ENCODE results near the gene FLNB.

FLNB gene

DNA sequence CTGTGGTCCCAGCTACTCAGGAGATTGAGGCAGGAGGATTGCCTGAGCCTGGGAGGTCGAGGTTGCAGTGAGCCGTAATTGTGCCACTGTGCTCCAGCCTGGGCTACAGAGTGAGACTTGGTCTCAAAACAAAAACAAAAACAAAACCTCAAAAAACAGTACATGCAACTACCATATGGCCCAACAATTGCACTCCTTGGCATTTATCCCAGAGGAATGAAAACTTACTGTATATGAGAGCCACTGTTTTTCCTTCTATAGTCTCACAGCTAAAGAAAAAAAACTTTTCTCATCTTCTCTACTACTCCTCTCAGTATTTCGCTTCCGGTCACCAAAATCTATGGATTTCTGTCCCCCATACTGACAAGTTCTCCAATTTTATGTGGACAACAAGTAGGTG, 84.3 kb downstream of the FLNB start:
- TF ChIP-seq CTCF (IDR thresholded peaks at IDR 0.05; ENCODE audit: borderline replicate concordance, insufficient read depth, low read depth, low read length), result no peak
- no peak overlapping the region for H3K4me3 ChIP-seq (ENCODE audit: low read depth, low read length)

GRCh38 chr3:58093574-58094195, 85.5 kb downstream of the FLNB start:
- TF ChIP-seq CTCF (IDR thresholded peaks at IDR 0.05; ENCODE audit: borderline replicate concordance, insufficient read depth, low read depth, low read length), result no peak
- no peak overlapping the region for H3K4me3 ChIP-seq (ENCODE audit: low read depth, low read length)

DNA sequence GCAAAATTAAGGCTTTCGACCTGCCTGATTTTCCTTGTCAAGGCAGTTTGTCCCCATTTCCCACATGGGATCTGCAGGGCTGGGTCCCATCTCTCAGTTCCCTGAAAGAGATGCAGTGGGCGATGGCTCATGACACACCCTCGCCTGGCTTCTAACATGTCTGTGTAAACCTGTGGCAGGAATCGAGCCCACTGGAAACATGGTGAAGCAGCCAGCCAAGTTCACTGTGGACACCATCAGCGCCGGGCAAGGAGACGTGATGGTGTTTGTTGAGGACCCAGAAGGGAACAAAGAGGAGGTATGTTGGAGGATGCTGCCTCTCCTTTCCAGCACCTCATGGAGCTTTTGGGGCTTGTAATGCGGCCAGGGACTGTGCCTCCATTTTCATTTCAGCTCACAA, 86.4 kb downstream of the FLNB start:
- no peak for TF ChIP-seq CTCF (IDR thresholded peaks at IDR 0.05; ENCODE audit: borderline replicate concordance, insufficient read depth, low read depth, low read length)
- H3K4me3 ChIP-seq (ENCODE audit: low read depth, low read length), result no peak overlapping the region

GRCh38 chr3:58095603-58096138, 87.4 kb downstream of the FLNB start:
- TF ChIP-seq CTCF (IDR thresholded peaks at IDR 0.05; ENCODE audit: borderline replicate concordance, insufficient read depth, low read depth, low read length), result no peak
- H3K4me3 ChIP-seq (ENCODE audit: low read depth, low read length), result no peak overlapping the region

DNA sequence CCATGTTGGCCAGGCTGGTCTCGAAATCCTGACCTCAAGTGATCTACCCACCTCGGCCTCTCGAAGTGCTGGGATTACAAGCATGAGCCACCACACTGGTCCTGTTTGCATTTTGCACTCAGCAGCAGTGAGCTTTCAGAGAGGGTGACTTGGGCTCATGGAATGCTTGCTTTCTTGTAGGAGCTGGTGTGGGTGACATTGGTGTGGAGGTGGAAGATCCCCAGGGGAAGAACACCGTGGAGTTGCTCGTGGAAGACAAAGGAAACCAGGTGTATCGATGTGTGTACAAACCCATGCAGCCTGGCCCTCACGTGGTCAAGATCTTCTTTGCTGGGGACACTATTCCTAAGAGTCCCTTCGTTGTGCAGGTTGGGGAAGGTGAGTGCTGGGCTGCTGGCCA, 90.3 kb downstream of the FLNB start:
- TF ChIP-seq CTCF (IDR thresholded peaks at IDR 0.05; ENCODE audit: borderline replicate concordance, insufficient read depth, low read depth, low read length), result no peak
- no peak overlapping the region for H3K4me3 ChIP-seq (ENCODE audit: low read depth, low read length)

GRCh38 chr3:58099865-58100264, 91.6 kb downstream of the FLNB start:
- no peak for TF ChIP-seq CTCF (IDR thresholded peaks at IDR 0.05; ENCODE audit: borderline replicate concordance, insufficient read depth, low read depth, low read length)
- no peak overlapping the region for H3K4me3 ChIP-seq (ENCODE audit: low read depth, low read length)
